ENCODE data around the gene GSPT1.
"Not testable (repeated sequence)": the region's sequence is repeated elsewhere in the genome, so short reads cannot be mapped to it uniquely, and the experiment has no call there.

The GSPT1 gene

GRCh38 chr16:11851294-11852091 lies 64.3 kb downstream of the GSPT1 start, which contains the start of gene RSL1D1:
Gene RSL1D1, minus strand, starts transcription at chr16:11851542. Its CDS starts 30 bp downstream, at chr16:11851512.
- peak; percentile 94 for DNase-seq

DNA sequence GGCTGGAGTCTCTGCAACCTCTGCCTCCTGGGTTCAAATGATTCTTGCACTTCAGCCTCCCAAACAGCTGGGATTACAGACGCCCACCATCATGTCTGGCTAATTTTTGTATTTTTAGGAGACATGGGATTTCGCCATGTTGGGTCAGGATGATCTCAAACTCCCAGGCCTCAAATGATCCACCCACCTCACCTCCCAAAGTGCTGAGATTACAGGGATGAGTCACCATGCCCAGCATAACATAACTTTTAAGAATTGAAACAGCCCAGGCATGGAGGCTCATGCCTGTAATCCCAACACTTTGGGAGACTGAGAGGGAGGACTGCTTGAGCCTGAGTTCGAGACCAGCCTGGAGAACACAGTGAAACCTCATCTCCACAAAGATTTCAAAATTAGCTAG lies 66.9 kb downstream of the GSPT1 start:
- no peak for DNase-seq

DNA sequence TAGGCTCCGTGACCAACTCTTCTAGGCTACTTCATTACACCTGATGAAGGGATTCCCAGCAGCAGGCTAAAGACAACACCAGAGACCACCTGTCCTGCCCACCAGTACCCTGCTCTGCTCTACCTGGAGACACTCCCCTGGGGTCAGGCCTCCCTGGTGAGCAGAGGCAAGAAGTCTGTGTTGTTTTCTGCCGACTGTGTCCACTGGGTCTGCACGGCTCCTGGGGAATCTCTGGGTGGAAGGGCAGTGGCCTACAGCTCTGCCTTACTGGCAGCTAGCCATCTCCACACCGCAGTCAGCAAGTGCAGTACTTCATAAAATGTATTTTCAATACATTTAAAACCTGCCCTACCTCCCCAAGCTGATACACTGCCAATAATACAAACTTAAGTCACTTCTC lies 71.3 kb downstream of the GSPT1 start:
- DNase-seq = no peak

DNA sequence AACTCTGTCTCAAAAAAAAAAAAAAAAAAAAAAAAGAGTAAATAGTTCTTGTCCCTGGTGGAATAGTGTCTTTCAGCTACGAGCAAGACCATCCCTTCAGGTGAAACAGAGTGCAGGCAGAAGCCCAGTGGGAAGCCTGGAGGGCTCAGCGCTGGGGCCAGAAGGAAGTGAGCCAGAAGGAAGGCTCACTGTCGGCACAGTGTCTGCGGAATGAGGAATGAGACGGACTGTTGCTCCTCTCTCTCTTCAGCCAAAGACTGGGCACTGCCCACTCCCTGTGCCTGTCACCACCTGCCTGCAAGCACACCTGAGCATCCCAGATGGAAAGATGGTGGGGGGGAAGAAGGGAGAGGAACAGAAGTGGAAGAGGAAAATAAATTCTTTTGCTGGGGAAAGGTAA lies 71.9 kb downstream of the GSPT1 start:
- no peak for DNase-seq

DNA sequence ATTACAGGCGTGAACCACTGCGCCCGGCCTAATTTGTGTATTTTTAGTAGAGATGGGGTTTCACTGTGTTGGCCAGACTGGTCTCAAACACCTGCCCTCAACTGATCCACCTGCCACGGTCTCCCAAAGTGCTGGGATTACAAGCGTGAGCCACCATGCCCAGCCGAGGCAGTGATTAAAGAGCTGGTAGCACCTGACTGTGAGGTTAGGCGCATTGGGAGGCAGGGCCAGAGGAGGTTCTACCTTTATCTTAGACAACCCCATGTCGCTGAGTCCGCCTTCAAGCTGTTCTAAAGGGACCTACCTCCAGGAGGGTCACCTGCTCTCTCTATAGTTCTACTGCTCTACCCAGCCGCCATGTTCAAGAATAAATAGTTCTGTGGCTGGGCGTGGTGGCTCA lies 72.5 kb downstream of the GSPT1 start:
- no peak for DNase-seq

GRCh38 chr16:11841026-11841425 lies 74.7 kb downstream of the GSPT1 start:
- DNase-seq = no peak

- DNase-seq = no peak
Observed at GRCh38 chr16:11836650-11837244, 79.0 kb downstream of the GSPT1 start.

DNA sequence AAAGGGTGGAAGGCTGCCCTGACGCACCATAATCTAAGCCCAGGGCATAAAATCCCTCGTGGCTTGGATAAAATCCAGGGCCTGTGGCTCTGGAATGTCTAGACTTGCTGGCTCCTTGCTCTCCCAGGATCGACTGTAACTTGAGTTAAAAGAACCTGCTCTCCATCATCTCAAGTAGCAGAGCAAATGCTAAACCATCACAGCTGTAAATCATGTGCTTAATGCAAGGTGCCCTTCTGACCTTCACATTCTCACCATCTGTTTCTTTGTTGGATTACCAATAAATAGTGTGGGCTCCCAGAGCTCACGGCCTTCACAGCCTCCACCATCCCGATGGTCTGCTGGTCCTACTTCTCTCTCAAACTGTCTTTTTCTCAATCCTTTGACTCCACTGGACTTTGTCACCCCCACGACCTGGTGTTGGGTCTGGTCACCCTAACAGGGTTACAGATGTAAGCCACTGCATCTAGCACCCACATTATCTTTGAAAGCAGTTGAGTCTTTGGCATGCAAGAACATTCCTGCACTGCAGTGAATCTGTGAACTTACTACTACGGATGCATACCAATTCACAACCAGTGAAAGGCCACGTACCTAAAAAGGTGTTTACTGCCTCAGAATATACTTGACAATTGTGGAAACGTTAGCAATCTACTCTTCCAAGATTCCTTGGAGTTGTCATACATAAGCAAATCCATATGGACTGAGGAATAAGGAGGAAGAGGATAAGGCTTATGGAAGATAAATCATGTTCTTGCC lies 79.7 kb downstream of the GSPT1 start:
- DNase-seq = no peak

DNA sequence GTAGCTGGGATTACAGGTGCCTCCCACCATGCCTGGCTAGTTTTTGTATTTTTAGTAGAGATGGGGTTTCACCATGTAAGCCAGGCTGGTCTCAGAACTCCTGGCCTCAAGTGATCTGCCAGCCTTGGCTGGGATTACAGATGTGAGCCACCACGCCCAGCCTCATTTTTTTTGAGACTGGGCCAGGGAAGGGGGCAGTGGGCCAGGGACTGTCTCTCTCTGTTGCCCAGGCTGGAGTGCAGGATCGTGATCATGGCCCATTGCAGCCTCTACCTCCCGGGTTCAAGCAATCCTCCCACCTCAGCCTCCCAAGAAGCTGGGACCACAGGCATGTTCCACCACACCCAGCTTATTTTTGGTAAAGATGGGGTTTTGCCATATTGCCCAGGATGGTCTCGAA lies 80.4 kb downstream of the GSPT1 start:
- DNase-seq = no peak

DNA sequence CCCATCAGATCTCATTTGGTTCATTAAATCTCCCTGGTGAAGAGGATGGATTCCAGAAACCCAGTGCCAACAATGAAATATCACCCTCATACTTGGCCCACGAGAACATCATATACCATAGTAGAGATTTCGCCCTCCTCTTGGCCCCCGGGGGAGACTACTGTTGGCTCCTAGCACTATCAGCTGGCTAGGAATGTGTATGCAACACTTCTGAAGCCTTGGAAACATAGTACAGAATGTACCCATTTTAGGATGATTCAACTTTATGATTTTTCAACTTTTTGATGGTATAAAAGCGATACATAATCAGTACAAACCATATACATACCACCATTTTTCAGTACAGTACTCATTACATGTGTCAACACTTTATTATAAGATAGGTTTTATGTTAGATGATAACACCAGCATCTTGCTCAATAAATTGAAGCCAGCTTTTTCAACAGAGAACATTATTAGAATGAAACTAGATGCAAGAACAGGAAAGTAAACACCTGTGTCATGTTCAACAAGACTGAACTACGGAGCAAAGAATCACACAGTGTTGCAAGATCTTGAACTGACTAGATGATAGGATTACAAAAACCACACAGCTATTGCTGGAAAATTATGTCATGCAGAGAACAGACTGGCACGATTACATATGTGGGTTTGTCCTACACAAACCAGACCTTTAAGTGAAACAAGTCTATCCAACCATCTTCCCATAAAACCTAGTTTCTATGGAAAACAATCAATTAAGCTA lies 81.6 kb downstream of the GSPT1 start:
- DNase-seq = no peak

DNA sequence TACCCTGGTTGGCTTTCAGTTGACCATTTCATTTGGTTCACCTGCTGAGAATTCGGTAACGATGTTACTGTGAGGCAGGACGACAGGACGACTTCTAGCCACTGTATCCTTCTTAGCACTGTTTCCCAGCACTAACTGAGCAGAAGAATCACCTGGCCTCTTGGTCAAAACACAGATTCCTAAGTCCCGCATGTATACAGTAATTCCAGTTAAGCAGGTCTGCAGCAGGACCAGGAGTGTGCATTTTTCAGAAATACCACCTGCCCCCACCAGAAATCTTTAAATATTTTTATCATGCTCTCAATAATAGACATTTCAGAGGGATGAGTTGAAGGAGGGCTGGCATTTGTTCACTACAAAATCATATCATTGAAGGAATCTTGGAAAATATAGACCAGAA lies 87.1 kb downstream of the GSPT1 start:
- no peak for DNase-seq

DNA sequence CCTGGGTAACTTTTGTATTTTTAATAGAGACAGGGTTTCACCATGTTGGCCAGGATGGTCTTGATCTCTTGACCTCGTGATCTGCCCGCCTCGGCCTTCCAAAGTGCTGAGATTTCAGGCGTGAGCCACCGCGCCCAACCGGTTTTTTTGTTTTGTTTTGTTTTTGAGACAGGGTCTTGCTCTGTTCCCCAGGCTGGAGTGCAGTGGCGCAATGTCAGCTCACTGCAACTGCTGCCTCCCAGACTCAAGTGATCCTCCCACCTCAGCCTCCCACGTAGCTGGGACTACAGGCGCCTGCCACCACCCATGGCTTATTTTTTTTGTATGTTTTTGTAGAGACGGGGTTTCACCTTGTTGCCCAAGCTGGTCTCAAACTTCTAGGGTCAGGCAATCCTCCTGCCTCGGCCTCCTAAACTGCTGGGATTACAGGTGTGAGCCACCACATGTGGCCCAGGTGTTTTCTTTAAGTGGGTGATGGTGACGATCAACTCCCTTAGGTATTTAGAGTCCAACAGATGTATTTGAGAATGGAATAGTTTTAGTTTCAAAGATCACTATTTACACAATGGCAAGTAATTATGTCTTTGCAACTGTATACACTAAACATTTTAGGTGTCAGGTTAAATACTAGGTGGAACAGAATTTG lies 90.1 kb downstream of the GSPT1 start:
- not testable (repeated sequence) for DNase-seq

- DNase-seq = peak; percentile 40
Observed at GRCh38 chr16:11824362-11824761, 91.4 kb downstream of the GSPT1 start.

GRCh38 chr16:11823645-11824044 lies 92.1 kb downstream of the GSPT1 start:
- not testable (repeated sequence) for DNase-seq

GRCh38 chr16:11819798-11820197 lies 96.0 kb downstream of the GSPT1 start:
- DNase-seq = no peak

DNA sequence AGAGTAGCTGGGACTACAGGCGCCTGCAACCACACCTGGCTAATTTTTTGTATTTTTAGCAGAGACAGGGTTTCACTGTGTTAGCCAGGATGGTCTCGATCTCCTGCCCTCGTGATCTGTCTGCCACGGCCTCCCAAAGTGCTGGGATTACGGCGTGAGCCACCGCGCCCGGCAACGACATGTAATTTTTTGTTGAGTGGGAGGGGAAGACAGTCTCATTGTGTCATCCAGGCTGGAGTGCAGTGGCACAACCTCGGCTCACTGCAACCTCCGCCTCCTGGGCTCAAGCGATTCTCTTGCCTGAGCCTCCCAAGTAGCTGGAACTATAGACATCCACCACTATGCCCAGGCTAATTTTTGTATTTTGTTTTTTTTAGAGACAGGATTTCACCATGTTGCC lies 96.8 kb downstream of the GSPT1 start:
- not testable (repeated sequence) for DNase-seq
